AG08396 (cell line): ENCODE measurements around the gene KLHL10.

ENCODE experiments used
- DNase-seq: peaks from one replicate; pipeline ENCODE4 v3.0.0; 2012; ENCODE audit warnings: low spot score, mixed read lengths

KLHL10 gene

DNA sequence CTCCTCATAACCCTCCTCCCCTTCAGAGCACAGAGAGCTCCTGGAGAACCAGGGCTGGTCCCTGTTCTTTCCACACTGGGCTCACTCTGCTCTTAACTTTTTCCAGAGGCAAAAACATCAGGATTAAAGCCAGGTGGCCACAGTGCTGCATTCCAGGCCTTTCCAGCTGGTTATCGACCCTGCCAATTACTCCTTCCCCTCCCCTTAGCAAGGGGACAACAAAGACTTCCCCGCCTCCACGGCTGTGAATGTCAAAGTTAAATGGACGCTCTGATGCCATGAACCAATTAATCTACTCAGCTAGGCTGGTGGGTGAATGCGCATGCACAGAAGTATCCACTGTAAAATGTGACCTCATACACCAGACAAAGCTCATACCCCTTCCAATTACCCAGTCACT lies 58.0 kb downstream of the KLHL10 start:
- DNase-seq, result no peak

DNA sequence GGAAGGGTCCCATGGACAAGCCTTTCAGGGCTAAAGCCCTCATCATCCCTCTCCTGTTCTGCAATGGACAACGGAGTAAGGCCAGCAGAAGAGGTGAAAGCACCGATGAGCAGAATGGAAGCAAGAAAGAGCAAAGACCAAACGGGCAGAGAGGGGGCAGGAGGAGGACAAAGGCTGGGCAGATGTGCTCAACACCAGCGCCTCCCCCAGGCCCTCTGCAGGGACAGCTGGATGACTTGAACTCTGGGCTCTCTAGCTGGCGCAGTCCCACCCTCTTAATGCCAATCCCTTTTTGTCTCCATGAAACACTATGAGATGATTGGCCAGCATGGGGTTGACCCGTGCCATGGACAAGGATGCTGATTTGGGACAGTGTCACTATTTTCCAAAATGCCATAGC lies 59.1 kb downstream of the KLHL10 start:
- DNase-seq, result no peak
